ENCODE measurements around the gene KCNG1.

KCNG1 gene

DNA sequence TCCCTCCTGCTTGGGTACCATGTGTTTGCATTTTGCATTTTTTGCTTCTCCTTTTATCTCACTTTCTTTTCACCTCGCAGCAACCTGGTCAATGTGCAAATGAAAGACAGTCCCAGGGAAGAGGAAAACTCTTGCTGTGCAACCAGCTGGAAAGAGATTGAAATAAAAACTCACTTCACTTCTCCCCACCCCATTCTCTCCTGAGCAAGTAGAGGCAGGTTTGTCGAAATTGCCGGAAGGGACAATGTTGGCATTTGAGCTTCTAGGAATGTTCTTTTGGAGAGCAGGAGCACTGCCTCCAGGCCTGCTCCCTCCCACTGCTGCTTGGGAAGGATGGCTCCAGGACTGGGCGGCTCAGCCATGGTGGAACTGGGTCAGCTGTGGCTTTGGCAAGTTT, 30.6 kb downstream of the KCNG1 start:
- TF ChIP-seq CTCF (conservative IDR thresholded peaks at IDR 0.05; ENCODE audit: low read length) (no peak), EZH2phosphoT487 (IDR thresholded peaks at IDR 0.05; ENCODE audit: borderline replicate concordance) (no peak)
- Histone ChIP-seq H3K4me1 (ENCODE audit: insufficient read depth, low read length, poor library complexity, severe bottlenecking) (no peaks in the 10 kb centered on the region), H2AFZ (ENCODE audit: low read length) (no peak overlapping the region), H4K20me1 (ENCODE audit: insufficient read depth, low read length, poor library complexity, severe bottlenecking) (no peaks in the 10 kb centered on the region), H3K27me3 (ENCODE audit: insufficient read depth, low read length, poor library complexity, severe bottlenecking) (peaks cover 6% of the 10 kb centered on the region), H3K4me2 (ENCODE audit: low read depth, low read length, poor library complexity, severe bottlenecking) (no peak overlapping the region), H3K9me3 (ENCODE audit: insufficient read depth, low read depth, low read length) (no peaks in the 10 kb centered on the region), H3K4me3 (ENCODE audit: low read length, poor library complexity, severe bottlenecking) (no peak overlapping the region), H3K9me2 (replicated peaks; ENCODE audit: low read depth, low read length) (no peaks in the 10 kb centered on the region), H3K36me3 (ENCODE audit: insufficient read depth, low read length) (no peaks in the 10 kb centered on the region), H3K9ac (ENCODE audit: low read depth, low read length, poor library complexity, severe bottlenecking) (no peak overlapping the region), H3F3A (ENCODE audit: low read depth) (no peaks in the 10 kb centered on the region), H3K79me2 (ENCODE audit: insufficient read depth, low read length) (no peaks in the 10 kb centered on the region)

GRCh38 chr20:50991076-50991475, 31.8 kb downstream of the KCNG1 start:
- Histone ChIP-seq H3K79me2 (ENCODE audit: insufficient read depth, low read length) (no peaks in the 10 kb centered on the region), H3K4me2 (ENCODE audit: low read depth, low read length, poor library complexity, severe bottlenecking) (no peak overlapping the region), H3K36me3 (ENCODE audit: insufficient read depth, low read length) (no peaks in the 10 kb centered on the region), H3K27me3 (ENCODE audit: insufficient read depth, low read length, poor library complexity, severe bottlenecking) (no peaks in the 10 kb centered on the region), H3K9me3 (ENCODE audit: insufficient read depth, low read depth, low read length) (no peaks in the 10 kb centered on the region), H2AFZ (ENCODE audit: low read length) (no peak overlapping the region), H3K9ac (ENCODE audit: low read depth, low read length, poor library complexity, severe bottlenecking) (no peak overlapping the region), H3K9me2 (replicated peaks; ENCODE audit: low read depth, low read length) (no peaks in the 10 kb centered on the region), H3K4me1 (ENCODE audit: insufficient read depth, low read length, poor library complexity, severe bottlenecking) (no peaks in the 10 kb centered on the region), H4K20me1 (ENCODE audit: insufficient read depth, low read length, poor library complexity, severe bottlenecking) (no peaks in the 10 kb centered on the region), H3K4me3 (ENCODE audit: low read length, poor library complexity, severe bottlenecking) (no peak overlapping the region), H3F3A (ENCODE audit: low read depth) (no peaks in the 10 kb centered on the region)
- TF ChIP-seq EZH2phosphoT487 (IDR thresholded peaks at IDR 0.05; ENCODE audit: borderline replicate concordance) (no peak), CTCF (conservative IDR thresholded peaks at IDR 0.05; ENCODE audit: low read length) (no peak)

- Histone ChIP-seq H3K4me3 (ENCODE audit: low read length, poor library complexity, severe bottlenecking) (no peak overlapping the region), H3F3A (ENCODE audit: low read depth) (no peaks in the 10 kb centered on the region), H4K20me1 (ENCODE audit: insufficient read depth, low read length, poor library complexity, severe bottlenecking) (no peaks in the 10 kb centered on the region), H3K9me2 (replicated peaks; ENCODE audit: low read depth, low read length) (no peaks in the 10 kb centered on the region), H3K4me1 (ENCODE audit: insufficient read depth, low read length, poor library complexity, severe bottlenecking) (no peaks in the 10 kb centered on the region), H3K27me3 (ENCODE audit: insufficient read depth, low read length, poor library complexity, severe bottlenecking) (no peaks in the 10 kb centered on the region), H3K4me2 (ENCODE audit: low read depth, low read length, poor library complexity, severe bottlenecking) (no peak overlapping the region), H3K9me3 (ENCODE audit: insufficient read depth, low read depth, low read length) (no peaks in the 10 kb centered on the region), H2AFZ (ENCODE audit: low read length) (peak overlapping the region; percentile 71), H3K79me2 (ENCODE audit: insufficient read depth, low read length) (no peaks in the 10 kb centered on the region), H3K9ac (ENCODE audit: low read depth, low read length, poor library complexity, severe bottlenecking) (no peak overlapping the region), H3K36me3 (ENCODE audit: insufficient read depth, low read length) (no peaks in the 10 kb centered on the region)
- TF ChIP-seq CTCF (conservative IDR thresholded peaks at IDR 0.05; ENCODE audit: low read length) (peak; percentile 82), EZH2phosphoT487 (IDR thresholded peaks at IDR 0.05; ENCODE audit: borderline replicate concordance) (no peak)
Observed at GRCh38 chr20:50987493-50988210, 35.3 kb downstream of the KCNG1 start.
